Right hindlimb (tissue), 1 donor: ENCODE measurements around the gene FARP2.
A peak's percentile ranks its signal among the peaks of the same experiment; 100 is the strongest.
"Not testable (repeated sequence)": the region's sequence is repeated elsewhere in the genome, so short reads cannot be mapped to it uniquely, and the experiment has no call there.

Experiments used
- DNase-seq: peaks from one replicate; pipeline ENCODE4 v3.0.0-alpha.2; 2018

Gene FARP2

DNA sequence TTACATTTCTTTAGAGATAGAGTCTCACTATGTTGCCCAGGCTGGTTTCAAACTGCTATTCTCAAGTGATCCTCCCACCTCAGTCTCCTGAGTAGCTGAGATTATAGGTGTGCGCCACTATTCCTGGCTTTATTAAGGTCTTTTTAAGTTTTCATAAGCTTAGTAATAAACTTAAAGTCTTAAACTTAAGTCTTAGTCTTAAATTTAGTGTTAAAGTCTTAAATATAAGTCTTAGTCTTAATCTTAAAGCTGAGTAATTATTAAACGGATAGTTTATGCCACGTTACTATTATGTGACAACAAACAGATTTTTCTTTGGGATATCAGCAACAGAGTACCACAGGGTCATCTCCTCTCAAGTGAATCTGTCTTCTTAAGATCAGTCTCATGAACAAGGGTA is 12.6 kb downstream of the FARP2 start:
- no peak for DNase-seq

DNA sequence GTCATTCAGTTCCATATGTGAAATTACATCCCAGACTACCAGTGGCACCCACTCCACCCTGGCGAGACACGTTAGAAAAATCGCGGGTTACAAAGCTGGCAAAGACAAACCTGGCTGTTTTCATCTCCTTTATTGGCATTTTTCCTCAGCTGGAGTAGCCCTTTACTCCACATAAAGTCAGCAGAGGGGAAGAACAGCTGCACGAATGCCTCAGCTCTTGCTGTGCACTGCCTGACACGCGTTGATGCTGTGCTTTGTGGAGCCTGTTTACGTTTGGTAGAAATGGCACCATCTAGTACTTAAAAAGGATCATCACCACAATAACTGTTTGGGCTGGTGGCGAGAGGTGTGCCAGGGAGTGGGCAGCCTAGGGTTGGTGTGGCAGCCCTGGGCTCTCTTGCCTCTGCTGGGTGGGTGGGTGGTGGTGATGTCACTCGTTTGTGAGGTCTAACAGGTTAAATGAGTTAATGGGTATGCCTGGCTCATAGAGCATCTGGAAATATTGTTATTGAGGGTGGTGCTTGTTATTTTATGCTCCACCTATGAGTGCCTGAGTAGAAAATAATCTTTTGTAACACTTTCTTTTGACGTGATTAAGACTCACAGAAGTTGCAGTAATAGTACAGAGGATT is 16.4 kb downstream of the FARP2 start:
- DNase-seq = no peak

DNA sequence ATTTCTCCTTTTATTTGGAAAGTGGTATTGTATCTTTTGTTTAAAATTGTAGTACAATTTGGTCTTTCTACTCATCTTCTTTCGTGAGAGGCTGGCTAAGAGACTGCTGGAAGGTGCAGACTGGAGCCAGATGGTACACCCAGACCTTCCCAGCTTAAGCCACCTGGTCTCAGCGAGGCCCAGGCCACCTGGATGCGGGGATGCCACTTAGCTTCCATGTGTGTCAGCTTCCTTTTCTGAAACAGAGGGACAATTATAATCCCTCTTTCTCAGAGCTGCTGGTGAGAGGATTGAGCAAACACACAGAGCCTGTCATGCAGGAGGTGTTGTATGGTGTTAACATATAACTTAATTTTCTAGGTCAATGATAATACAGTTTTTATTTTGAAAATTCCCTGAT is 17.4 kb downstream of the FARP2 start:
- no peak for DNase-seq

DNA sequence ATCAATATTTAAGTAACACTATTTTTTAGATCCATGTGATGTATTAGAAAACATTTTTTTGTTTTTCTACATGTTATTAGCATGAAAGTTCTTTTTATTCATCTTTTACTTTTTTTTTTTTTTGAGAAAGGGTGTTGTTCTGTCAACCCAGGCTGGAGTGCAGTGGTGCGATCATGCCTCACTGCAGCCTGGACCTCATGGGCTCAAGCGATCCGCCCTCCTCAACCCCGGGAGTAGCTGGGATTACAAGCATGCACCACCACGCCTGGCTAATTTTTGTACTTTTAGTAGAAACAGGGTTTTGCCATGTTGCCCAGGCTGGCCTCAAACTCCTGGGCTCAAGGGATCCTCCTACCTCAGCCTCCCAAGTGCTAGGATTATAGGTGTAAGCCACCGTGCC is 17.8 kb downstream of the FARP2 start:
- DNase-seq = not testable (repeated sequence)

DNA sequence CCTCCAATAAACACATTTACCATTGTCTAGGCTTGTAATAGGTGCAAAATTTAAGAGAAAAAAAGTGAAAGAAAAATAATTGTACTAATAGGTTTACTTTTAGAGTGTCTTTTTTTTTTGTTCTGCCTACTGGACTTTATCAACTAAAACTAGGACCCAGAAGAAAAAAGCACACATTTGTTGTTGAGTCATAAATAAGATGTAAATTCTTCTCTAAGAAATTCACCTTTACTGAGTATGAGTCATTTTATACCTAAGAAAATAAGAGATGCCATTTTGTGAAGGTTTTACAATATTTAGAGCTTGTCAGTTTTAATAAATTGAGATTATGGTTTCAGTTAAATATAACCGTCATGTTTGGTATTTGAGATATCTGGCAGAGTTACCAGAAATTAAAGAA is 19.2 kb downstream of the FARP2 start:
- DNase-seq = no peak

DNA sequence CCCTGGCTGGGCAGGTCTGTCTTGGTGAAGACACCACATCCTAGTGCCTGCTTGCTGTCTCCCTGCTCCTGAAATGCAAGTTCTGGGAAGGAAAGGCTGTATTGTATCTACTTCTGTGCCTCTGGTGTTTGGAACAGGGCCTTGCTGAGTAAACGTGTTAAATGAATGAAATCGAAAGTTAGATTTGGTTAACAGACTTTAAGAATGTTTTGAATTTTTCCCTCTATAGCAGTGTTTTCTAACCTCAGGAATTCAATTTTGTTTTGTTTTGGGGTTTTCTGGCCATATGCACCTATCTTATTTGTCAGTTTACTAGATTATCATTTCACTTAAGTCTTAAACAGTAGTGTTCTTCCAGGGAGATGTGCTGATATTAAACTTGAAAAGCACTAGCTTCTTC is 20.7 kb downstream of the FARP2 start:
- DNase-seq = no peak

DNA sequence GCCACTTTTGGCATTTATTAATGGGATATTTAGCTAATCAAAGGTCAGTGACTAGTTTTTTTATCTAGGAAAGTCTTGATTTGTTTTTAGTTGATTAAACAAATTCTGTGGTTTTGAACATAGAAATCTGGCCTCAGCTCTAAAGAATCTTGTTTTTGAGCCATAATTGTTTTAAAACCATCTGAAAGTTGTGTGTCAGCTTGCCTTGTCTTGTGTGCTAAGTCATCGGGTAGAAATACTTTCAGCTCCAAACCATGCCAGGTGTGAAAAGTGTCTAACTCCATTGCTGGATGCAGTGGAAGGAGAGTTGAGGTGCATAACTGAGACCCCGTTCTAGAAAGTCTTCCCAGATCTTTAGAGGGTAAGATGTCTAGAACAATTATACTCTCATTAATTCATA is 22.7 kb downstream of the FARP2 start:
- no peak for DNase-seq

DNA sequence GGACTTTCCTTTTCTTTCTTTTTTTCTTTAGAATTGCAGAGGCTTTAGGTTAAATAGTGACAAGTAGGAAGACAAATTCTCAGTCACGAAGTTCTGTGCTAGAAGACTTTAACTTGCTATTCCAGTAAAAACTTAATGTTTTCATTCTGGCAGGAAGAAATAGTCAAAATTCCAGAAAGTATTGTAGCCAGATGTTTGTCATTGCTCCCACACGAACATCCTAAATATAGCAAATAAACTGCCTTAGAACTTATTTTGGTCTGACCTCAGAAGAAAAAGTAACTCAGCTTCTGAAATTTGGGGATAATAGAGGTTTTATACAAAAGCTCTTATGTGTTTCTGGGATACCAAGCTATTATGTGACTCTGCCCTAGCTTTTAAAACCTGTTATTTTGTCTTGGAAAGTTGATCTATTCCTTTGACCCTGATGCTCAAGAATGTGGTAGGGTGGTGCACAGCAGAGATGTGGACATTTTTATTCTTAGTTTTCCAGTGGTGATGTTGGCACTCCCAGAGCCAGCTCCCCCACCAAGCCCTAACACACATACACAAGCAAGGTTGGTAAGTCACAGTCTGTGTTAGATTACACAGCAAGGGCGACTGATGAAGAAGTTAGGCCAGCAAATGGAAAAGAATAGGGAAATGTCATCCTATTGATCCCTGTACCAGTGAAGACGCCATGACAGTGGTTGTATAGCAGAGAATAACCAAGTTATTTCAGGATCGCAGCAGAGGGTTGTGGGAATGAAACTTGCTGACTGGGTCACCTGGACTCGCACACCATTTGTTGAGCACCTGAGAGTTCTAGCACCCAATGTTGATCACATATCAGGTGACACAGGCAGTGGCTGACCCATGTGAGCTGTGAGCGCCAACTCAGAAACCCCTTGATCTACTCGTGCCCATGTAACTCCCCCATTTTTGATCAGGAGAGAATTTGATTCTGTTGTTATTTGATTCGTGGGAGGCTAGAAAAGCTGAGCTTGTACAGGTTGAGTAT is 23.7 kb downstream of the FARP2 start:
- peak; percentile 34 for DNase-seq

DNA sequence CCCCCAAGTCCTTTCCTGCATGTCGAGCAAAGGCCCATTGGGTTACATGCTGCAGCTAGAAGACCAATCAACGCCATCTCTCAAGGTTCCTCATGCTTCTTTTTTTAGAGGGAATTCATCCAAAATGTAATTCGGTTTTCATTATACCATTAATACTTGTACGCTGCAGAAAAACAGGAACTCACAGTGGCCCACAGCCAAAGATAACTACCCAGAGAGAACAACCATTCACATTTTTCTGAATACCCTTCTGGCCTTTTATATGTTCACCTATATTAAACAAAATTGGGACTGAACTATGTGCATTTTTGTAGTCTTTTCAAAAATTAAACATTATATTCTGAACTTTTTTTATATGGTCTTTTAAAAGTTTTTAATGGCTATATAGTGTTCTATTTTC is 25.8 kb downstream of the FARP2 start:
- no peak for DNase-seq

DNA sequence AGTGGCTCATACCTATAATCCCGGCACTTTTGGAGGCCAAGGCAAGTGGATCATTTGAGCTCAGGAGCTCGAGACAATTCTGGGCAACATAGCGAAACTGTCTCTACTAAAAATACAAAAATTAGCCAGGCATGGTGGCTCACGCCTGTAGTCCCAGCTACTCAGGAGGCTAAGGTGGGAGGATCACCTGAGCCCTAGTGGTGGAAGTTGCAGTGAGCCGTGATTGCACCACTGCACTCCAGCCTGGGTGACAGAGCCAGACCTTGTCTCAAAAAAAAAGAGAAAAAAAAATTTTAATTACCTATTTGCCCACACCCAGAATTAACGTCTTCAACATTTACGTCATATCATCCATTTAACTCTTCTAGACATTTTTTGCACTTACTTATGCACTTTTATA is 29.4 kb downstream of the FARP2 start:
- not testable (repeated sequence) for DNase-seq

DNA sequence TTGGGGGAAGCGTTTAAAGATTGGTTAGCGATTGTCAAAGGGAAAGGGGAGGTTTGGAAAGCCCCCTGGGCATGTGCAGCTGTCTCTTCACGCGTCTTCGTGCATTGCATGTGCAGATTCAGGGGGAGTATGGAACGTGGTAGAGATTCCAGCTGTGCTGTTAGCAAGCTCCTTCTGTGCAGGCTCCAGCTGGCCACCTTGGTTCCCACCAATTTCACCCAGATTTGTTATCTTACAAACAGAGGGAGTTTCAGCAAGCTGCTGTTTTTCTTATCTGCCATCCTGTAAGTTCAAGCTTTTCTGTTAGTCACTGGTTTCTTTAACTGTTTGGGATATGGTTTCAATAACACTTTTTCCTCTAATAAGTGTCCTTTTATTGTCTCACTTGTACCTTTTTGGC is 30.4 kb downstream of the FARP2 start:
- DNase-seq = peak; percentile 47

DNA sequence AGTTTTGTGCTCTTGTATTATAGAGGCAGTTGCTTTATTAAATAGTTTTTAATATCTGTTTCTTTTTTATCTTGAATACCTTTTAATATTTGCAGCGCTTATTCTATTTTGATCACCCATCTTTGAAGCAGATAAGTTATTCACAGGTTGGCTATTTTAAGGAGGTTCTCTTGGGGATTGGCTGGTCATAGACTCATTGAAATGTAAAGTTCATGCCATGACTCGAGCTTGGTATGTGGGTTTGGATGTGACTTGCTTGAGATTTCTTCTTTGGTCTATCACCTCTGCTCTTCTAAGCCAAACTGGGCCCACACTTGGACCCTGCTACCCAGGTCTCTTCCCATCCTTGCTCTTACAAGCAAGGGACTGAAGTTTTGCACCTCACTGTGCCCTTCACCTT is 33.6 kb downstream of the FARP2 start:
- no peak for DNase-seq

DNA sequence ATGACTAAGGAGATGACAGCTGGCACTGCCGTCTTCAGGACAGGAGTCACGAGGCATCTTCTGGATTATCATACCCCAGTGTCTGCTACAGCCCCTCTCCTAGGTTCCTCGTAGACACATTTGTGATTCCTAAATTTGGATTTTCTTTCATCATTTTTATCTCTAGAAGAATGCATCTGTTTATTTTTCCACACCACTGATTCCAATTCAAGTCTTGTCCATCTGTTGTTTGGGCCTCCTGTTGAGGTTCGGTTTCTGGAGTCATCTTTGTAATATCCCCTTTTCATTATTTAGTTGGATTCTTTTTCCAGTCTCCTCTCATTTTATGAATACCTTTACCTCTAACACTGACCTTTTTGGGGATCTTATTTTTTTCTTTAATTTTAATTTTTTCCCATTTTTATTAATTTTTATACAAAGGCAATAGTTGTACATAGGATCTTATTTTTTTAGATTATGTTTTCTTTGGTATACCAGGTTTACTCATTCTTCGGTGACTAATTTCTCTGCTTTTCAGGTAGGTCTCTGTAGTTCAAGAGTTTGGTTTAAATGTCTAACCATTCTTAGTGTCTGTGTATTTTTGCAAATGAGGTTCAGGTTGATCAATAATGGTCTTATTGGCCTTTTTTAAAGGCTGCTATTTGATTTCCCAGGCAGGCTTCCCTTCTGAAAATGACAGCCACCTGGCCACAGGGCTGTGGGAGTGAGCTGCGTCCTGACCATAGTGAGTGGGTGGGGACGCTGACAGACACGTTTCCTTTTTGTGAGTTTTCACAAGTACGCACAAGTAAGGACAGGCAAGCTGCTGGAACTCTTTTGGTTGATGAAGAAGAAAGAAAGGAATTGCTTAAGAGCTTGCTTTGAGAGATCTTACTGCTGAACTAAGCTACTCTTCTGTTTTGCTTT is 34.5 kb downstream of the FARP2 start:
- no peak for DNase-seq

DNA sequence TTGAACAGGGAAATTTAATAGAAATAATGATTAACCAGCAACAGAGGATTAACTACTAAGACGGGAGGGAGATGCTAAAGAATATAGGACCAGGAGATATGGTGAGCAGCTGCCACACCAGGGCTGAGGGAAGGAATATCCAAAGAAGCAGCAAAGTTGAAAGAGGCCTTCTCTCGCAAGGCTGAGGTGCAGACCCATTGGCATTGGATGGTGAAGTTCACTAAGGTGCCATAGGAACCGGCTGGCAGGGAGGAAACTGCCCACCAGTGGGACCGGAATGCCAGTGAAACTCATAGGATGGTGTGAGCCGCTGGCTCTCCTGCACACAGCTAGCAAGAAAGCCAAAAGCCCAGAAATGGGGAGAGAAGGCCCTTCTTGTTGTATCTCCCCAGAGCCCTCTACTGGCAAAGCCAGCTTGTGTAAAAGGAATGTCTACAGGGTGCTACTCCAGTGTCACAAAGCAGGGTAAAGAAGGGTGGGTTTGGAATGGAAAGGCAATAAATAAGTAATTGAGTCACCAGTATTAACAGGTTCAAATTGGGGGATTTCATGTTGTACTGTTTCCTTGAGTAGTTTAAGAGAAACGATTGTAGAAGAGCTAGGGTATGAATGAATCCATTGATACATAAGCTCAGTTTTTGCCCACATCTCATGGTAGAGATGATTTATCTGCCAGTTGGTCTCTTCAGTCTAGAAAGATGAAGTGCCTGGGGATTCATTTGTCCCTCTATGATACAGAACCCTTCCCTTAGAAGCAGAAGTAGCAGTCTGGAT is 36.0 kb downstream of the FARP2 start:
- DNase-seq = no peak

DNA sequence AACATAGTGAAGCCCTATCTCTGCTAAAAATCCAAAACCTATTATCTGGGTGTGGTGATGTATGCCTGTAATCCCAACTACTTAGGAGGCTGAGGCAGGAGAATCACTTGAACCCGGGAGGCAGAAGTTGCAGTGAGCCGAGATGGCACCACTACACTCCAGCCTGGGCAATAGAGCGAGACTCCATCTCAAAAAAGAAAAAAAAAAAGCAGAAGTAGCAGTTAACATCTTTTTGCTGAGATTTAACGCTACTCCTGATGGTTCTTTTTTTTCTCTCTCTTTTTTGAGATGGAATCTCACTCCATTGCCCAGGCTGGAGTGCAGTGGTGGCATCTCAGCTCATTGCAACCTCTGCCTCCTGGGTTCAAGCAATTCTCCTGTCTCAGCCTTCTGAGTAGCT is 36.7 kb downstream of the FARP2 start:
- DNase-seq = not testable (repeated sequence)

DNA sequence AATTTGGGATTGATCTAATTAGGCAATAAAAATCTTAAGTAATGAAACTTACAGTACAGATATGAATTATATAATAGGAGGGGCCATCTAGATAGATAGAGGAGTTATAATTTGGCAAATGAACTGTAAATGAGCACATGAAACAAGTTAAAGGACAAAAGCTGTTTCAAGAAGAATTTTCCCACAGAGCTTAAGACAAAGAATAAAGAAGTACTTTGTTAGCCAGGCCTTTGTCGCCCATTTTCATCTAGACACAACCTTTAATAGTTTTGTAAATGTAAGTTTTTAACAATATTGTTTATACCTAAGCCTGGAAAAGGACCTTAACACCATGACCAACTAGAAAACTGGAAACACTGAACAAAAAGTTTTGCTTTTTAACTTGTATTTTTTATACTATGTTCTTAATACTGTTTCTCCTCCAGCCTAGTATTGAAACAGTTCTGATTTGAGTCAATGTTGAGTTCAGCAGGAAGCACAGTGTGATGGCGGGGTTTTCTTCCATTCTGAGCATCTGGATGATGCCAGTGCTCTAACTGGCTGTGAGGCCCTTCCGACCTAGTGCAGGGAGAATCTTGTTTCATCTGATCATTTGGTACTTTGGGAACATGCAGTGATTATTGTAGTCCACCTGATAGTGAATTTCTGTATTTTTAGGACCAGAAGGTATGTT is 37.6 kb downstream of the FARP2 start:
- DNase-seq = no peak

DNA sequence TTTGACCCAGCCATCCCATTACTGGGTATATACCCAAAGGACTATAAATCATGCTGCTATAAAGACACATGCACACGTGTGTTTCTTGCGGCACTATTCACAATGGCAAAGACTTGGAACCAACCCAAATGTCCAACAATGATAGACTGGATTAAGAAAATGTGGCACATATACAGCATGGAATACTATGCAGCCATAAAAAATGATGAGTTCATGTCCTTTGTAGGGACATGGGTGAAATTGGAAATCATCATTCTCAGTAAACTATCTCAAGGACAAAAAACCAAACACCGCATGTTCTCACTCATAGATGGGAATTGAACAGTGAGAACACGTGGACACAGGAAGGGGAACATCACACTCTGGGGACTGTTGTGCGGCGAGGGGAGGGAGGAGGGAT is 40.7 kb downstream of the FARP2 start:
- DNase-seq = not testable (repeated sequence)

DNA sequence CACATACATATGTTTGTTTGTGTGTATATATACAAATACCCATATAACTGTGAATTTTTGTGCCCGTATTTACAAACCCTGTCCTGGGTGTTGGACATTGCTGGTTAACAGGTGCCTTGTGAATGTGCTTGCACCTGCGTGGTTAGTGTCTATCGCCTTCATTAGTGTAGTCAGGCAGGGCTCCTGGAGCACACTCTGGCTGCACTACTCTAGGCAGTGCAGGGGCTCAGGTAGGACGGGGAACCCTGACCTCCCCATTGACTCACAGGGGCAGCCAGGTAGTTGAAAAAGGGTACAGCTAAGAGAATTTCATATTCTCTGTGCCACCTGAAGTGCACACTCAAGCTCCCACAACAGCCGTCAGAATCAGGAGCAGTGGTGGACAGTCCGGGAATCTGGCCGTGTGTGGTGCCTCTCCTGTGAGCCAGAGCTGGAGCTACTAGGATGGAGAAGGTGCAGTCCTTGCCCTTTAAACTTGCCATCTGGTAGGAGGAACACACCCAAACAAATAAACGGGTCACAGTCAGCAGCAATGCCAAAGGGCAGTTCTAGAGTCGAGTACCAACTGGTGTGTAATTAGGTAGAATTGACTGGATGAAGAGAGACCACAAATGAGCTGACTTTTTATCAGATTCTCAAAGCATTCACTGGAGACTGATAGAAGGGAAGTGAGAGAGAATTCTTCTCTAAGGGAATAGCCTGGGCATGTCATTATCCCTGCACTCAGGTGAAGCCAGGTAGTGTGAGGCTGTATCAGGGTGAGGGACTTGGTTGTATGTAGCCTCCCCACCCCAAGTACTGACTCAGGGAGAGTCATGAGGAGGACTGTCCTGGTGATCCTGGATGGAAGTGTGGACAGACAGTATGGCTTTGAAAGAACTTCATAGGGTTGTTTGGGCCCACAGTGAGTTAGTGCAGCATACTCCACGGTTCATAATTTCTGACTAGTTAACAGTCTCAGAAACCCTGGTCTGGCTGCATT is 44.1 kb downstream of the FARP2 start:
- no peak for DNase-seq

DNA sequence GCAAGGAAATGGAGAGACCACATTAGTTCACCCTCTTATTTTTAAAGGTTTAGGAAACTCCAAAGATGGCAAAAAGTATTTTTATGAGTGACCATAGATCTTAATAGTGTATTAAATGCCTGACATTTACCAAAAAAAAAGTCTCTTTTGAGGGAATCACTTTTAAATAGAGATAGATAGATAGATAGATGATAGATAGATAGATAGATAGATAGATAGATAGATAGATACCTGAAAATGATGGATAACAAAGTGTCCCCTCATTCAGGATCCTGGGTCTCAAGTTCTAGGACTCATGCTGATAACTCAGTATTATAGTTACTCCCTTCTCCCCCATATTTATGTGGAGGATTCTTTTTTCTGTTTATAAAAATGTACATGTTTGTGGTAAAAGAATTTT is 52.8 kb downstream of the FARP2 start:
- no peak for DNase-seq

DNA sequence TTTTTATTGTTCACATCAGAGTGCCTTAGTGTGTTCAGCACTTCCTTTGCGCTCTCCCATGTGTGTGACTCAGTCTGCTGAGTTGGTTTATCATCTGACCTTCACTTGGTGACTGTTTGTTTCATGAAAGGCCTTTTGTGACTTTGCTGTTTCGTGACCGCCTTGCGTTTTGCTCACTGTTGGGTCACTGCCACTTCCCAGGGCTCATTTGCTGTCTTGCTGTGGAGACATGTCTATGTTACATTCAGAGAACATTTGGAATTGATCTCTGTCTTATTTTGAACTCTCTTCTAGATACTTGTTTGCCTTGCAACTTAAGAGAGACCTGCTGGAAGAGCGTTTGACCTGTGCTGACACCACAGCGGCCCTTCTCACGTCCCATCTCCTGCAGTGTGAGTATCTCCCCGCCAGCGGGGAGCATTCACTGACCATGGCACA is 54.7 kb downstream of the FARP2 start:
- DNase-seq = no peak
